NB4 (cell line): ENCODE results near the gene SEPTIN8.

Experiments
- MYC ChIP-seq: IDR thresholded peaks from 2 replicates; pipeline ENCODE4 v1.6.1; 2011; ENCODE audit warnings: low read depth, low read length
- POLR2A ChIP-seq: IDR thresholded peaks from 2 replicates; pipeline ENCODE4 v1.6.1; 2011; ENCODE audit warnings: mild to moderate bottlenecking; ENCODE audit not compliant: insufficient read length; ENCODE audit errors: extremely low read depth
- TF ChIP-seq, protein P1 (sequence below): IDR thresholded peaks from one replicate; pipeline ENCODE4 v1.5.1; 2012; ENCODE audit warnings: low read depth, low read length

DNA sequence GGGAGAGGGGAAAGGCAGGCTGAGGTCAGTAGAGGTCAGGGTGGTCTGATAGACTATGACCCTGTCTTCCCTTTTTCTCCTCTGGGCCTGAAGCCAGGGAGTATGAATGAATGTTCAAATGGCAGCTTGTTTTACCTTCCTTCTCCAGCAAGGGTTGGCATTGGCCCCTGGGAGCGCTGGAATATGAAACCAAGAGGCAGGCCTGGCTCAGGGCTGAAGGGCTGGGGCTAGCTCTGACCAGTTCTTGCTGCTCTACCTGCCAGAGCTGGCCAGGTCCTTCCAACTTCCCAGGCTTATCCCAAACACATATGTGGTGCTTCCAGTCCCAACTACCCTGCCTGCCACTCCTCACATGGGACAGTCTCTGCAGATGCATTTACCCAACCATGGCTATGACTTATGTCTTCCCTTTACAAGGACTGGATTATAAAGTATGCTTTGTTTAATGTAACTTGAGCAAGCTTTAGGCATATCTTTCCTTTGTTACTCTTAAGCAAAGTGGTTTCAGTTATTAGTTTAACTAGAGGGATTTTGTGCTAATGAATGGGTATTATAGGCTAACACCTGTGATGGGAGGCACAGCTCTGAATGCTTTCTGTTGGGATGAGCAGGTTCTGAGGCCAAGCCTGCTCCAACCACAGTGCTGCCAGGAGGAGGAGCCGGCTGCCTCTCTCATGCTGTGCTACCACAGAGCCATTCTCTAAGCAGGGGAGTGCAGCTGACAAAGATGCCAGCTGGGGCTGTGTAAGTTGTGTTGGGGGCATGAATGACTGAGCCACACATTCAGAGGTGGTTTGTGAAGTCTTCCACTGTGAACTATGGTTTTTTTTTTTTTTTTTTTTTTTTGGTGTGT, 23.7 kb downstream of the SEPTIN8 start:
- TF ChIP-seq, protein P1, sequence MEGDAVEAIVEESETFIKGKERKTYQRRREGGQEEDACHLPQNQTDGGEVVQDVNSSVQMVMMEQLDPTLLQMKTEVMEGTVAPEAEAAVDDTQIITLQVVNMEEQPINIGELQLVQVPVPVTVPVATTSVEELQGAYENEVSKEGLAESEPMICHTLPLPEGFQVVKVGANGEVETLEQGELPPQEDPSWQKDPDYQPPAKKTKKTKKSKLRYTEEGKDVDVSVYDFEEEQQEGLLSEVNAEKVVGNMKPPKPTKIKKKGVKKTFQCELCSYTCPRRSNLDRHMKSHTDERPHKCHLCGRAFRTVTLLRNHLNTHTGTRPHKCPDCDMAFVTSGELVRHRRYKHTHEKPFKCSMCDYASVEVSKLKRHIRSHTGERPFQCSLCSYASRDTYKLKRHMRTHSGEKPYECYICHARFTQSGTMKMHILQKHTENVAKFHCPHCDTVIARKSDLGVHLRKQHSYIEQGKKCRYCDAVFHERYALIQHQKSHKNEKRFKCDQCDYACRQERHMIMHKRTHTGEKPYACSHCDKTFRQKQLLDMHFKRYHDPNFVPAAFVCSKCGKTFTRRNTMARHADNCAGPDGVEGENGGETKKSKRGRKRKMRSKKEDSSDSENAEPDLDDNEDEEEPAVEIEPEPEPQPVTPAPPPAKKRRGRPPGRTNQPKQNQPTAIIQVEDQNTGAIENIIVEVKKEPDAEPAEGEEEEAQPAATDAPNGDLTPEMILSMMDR: peak; percentile 9
- TF ChIP-seq POLR2A: no peak
- no peak for TF ChIP-seq MYC
